Neural cell (in vitro differentiated cells): ENCODE results near the gene ANKZF1.

Source experiments
- CTCF ChIP-seq: fragments of 450-650 bp; IDR thresholded peaks from 2 replicates; pipeline ENCODE4 v1.5.1; 2014; ENCODE audit warnings: antibody characterized with exemption, mild to moderate bottlenecking, moderate library complexity; ENCODE audit not compliant: poor library complexity, severe bottlenecking
- EP300 ChIP-seq: fragments of 450-650 bp; conservative IDR thresholded peaks from 2 replicates; pipeline ENCODE4 v1.6.1; 2014; ENCODE audit warnings: antibody characterized with exemption, mild to moderate bottlenecking, moderate library complexity; ENCODE audit not compliant: poor library complexity, severe bottlenecking
- EZH2 ChIP-seq: fragments of 200-600, 300-800 bp; shearing (Covaris generic), sonication (generic); IDR thresholded peaks from 2 replicates; pipeline ENCODE4 v1.6.1; 2014; ENCODE audit warnings: antibody characterized with exemption, low read length, borderline replicate concordance, mild to moderate bottlenecking; ENCODE audit not compliant: insufficient read depth, poor library complexity, severe bottlenecking
- MXI1 ChIP-seq: fragments of 450-650 bp; conservative IDR thresholded peaks from 2 replicates; pipeline ENCODE4 v1.6.1; 2014; ENCODE audit warnings: antibody characterized with exemption, mild to moderate bottlenecking; ENCODE audit not compliant: poor library complexity, severe bottlenecking
- POLR2AphosphoS5 ChIP-seq: IDR thresholded peaks from 2 replicates; pipeline ENCODE4 v1.6.1; 2012
- RAD21 ChIP-seq: fragments of 450-650 bp; conservative IDR thresholded peaks from 2 replicates; pipeline ENCODE4 v1.6.1; 2014; ENCODE audit warnings: antibody characterized with exemption, mild to moderate bottlenecking, moderate library complexity
- TAF1 ChIP-seq: IDR thresholded peaks from 2 replicates; pipeline ENCODE4 v1.6.1; 2012; ENCODE audit warnings: low read depth
- TF ChIP-seq, protein P1 (sequence below): IDR thresholded peaks from 2 replicates; pipeline ENCODE4 v1.6.1; 2012; ENCODE audit warnings: borderline replicate concordance

DNA sequence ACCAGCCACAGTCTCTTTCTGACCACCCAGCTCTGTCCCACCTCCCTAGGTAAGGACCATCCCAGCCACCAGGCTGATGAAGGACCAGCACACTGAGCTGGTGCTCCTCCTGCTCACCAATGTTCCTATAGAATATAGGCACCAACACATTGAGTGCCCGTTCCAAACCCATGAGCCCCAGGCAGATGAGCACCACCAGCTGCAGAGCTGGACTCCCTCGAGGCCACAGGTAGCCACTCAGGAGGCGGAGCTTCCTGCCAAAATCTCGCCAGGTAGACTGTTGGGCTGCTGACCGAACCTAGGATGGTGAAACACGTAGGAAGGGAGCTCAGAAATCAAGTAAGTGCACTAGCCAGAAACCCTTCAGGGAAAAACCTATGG is 13.1 kb upstream of the ANKZF1 start:
- TF ChIP-seq CTCF = no peak
- TF ChIP-seq POLR2AphosphoS5 = no peak
- no peak for TF ChIP-seq EZH2
- TF ChIP-seq EP300 = no peak
- no peak for TF ChIP-seq RAD21
- no peak for TF ChIP-seq TAF1
- no peak for TF ChIP-seq MXI1
- TF ChIP-seq, protein P1, sequence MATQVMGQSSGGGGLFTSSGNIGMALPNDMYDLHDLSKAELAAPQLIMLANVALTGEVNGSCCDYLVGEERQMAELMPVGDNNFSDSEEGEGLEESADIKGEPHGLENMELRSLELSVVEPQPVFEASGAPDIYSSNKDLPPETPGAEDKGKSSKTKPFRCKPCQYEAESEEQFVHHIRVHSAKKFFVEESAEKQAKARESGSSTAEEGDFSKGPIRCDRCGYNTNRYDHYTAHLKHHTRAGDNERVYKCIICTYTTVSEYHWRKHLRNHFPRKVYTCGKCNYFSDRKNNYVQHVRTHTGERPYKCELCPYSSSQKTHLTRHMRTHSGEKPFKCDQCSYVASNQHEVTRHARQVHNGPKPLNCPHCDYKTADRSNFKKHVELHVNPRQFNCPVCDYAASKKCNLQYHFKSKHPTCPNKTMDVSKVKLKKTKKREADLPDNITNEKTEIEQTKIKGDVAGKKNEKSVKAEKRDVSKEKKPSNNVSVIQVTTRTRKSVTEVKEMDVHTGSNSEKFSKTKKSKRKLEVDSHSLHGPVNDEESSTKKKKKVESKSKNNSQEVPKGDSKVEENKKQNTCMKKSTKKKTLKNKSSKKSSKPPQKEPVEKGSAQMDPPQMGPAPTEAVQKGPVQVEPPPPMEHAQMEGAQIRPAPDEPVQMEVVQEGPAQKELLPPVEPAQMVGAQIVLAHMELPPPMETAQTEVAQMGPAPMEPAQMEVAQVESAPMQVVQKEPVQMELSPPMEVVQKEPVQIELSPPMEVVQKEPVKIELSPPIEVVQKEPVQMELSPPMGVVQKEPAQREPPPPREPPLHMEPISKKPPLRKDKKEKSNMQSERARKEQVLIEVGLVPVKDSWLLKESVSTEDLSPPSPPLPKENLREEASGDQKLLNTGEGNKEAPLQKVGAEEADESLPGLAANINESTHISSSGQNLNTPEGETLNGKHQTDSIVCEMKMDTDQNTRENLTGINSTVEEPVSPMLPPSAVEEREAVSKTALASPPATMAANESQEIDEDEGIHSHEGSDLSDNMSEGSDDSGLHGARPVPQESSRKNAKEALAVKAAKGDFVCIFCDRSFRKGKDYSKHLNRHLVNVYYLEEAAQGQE = no peak
